ENCODE results near the gene MCC.

The MCC gene

GRCh38 chr5:113487781-113488644 lies at the start of gene MCC:
TSS of gene MCC (minus strand) at chr5:113488453.
- no peak for TF ChIP-seq RARB (CRISPR knock-in tag; IDR thresholded peaks at IDR 0.05)
- no peak for TF ChIP-seq TOX (CRISPR knock-in tag; IDR thresholded peaks at IDR 0.05; ENCODE audit: borderline replicate concordance)
- no peak for TF ChIP-seq GLIS3 (CRISPR knock-in tag; IDR thresholded peaks at IDR 0.05)
- TF ChIP-seq TCF4 (CRISPR knock-in tag; IDR thresholded peaks at IDR 0.05; ENCODE audit: borderline replicate concordance), result no peak
- no peak for TF ChIP-seq ZNF565 (CRISPR knock-in tag; conservative IDR thresholded peaks at IDR 0.05; ENCODE audit: low read depth)
- no peak for TF ChIP-seq PPARA (CRISPR knock-in tag; IDR thresholded peaks at IDR 0.05; ENCODE audit: borderline replicate concordance)
- no peak for TF ChIP-seq ESRRG (CRISPR knock-in tag; IDR thresholded peaks at IDR 0.05)
- TF ChIP-seq ZFP3 (CRISPR knock-in tag; IDR thresholded peaks at IDR 0.05), result 0 out of 2 replicates have a peak, but pooled peaks have one; percentile 38
- TF ChIP-seq, protein P1, sequence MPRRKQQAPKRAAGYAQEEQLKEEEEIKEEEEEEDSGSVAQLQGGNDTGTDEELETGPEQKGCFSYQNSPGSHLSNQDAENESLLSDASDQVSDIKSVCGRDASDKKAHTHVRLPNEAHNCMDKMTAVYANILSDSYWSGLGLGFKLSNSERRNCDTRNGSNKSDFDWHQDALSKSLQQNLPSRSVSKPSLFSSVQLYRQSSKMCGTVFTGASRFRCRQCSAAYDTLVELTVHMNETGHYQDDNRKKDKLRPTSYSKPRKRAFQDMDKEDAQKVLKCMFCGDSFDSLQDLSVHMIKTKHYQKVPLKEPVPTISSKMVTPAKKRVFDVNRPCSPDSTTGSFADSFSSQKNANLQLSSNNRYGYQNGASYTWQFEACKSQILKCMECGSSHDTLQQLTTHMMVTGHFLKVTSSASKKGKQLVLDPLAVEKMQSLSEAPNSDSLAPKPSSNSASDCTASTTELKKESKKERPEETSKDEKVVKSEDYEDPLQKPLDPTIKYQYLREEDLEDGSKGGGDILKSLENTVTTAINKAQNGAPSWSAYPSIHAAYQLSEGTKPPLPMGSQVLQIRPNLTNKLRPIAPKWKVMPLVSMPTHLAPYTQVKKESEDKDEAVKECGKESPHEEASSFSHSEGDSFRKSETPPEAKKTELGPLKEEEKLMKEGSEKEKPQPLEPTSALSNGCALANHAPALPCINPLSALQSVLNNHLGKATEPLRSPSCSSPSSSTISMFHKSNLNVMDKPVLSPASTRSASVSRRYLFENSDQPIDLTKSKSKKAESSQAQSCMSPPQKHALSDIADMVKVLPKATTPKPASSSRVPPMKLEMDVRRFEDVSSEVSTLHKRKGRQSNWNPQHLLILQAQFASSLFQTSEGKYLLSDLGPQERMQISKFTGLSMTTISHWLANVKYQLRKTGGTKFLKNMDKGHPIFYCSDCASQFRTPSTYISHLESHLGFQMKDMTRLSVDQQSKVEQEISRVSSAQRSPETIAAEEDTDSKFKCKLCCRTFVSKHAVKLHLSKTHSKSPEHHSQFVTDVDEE (CRISPR knock-in tag; IDR thresholded peaks at IDR 0.05), result 0 out of 2 replicates have a peak, but pooled peaks have one; percentile 41
- no peak for TF ChIP-seq CSDC2 (CRISPR knock-in tag; IDR thresholded peaks at IDR 0.05)
- no peak for TF ChIP-seq POU6F1 (CRISPR knock-in tag; IDR thresholded peaks at IDR 0.05; ENCODE audit: borderline replicate concordance, low read depth)
- no peak for TF ChIP-seq ZFP30 (CRISPR knock-in tag; IDR thresholded peaks at IDR 0.05)
- no peak for TF ChIP-seq ZNF70 (CRISPR knock-in tag; IDR thresholded peaks at IDR 0.05)
- no peak for TF ChIP-seq OSR1 (CRISPR knock-in tag; IDR thresholded peaks at IDR 0.05)
- no peak for TF ChIP-seq CREB5 (CRISPR knock-in tag; IDR thresholded peaks at IDR 0.05; ENCODE audit: low read depth)
- TF ChIP-seq, protein P2, sequence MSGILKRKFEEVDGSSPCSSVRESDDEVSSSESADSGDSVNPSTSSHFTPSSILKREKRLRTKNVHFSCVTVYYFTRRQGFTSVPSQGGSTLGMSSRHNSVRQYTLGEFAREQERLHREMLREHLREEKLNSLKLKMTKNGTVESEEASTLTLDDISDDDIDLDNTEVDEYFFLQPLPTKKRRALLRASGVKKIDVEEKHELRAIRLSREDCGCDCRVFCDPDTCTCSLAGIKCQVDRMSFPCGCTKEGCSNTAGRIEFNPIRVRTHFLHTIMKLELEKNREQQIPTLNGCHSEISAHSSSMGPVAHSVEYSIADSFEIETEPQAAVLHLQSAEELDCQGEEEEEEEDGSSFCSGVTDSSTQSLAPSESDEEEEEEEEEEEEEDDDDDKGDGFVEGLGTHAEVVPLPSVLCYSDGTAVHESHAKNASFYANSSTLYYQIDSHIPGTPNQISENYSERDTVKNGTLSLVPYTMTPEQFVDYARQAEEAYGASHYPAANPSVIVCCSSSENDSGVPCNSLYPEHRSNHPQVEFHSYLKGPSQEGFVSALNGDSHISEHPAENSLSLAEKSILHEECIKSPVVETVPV (CRISPR knock-in tag; IDR thresholded peaks at IDR 0.05), result no peak
- TF ChIP-seq ISL1 (CRISPR knock-in tag; IDR thresholded peaks at IDR 0.05), result no peak
- TF ChIP-seq PATZ1 (CRISPR knock-in tag; IDR thresholded peaks at IDR 0.05; ENCODE audit: borderline replicate concordance), result no peak
- ATAC-seq, result peak; percentile 91

GRCh38 chr5:113531481-113532159 lies 43.4 kb upstream of the MCC start:
- no peak for ATAC-seq

More at GRCh38 chr5:113531481-113532159, 43.4 kb upstream of the MCC start:
- TF ChIP-seq PPARA (CRISPR knock-in tag; IDR thresholded peaks at IDR 0.05; ENCODE audit: borderline replicate concordance) (no peak), ZFP3 (CRISPR knock-in tag; IDR thresholded peaks at IDR 0.05) (no peak), ZNF70 (CRISPR knock-in tag; IDR thresholded peaks at IDR 0.05) (no peak), CSDC2 (CRISPR knock-in tag; IDR thresholded peaks at IDR 0.05) (no peak), PATZ1 (CRISPR knock-in tag; IDR thresholded peaks at IDR 0.05; ENCODE audit: borderline replicate concordance) (no peak)
